ENCODE results near the gene TSHZ1. TPM values are rescaled to one million over a fixed set of nuclear protein-coding genes. Genes with fewer than 3 reads are reported as not detected.

TSHZ1 gene
- total RNA-seq, 2 donors from 2014 or later, result 8.3 to 11.2 TPM

- Histone ChIP-seq H3K36me3 (replicated peaks in 1 of 2; ENCODE audit: insufficient read depth in 1 of 2, low read depth in 2 of 2) (no peaks in the 10 kb centered on the region), H3K4me3 (no peak overlapping the region), H3K4me1 (peaks cover 58% of the 10 kb centered on the region), H3K27ac (peak overlapping the region in 2 of 4 donors; percentile 1 to 82), H3K9me3 (no peaks in the 10 kb centered on the region), H3K27me3 (no peaks in the 10 kb centered on the region)
- no peak for ATAC-seq
- 78 to 89% methylated on average over 4 of the region's 4 CpGs for WGBS, 2 donors
- TF ChIP-seq CTCF (IDR thresholded peaks at IDR 0.05) (no peak), POLR2A (IDR thresholded peaks at IDR 0.05) (no peak)
- intact Hi-C loops (cut with DNase I), result no loop called here
- no peak for DNase-seq
Measured at GRCh38 chr18:75215663-75216062, 5.1 kb downstream of the TSHZ1 start.

- no peak for ATAC-seq
- Histone ChIP-seq H3K36me3 (replicated peaks in 1 of 2; ENCODE audit: insufficient read depth in 1 of 2, low read depth in 2 of 2) (no peaks in the 10 kb centered on the region), H3K27me3 (no peaks in the 10 kb centered on the region), H3K4me1 (peaks cover 61% of the 10 kb centered on the region), H3K4me3 (no peak overlapping the region), H3K27ac (peak overlapping the region in 2 of 4 donors; percentile 7 to 82), H3K9me3 (no peaks in the 10 kb centered on the region)
- no peak for TF ChIP-seq CTCF (IDR thresholded peaks at IDR 0.05)
- TF ChIP-seq POLR2A (IDR thresholded peaks at IDR 0.05), result no peak
- intact Hi-C loops (cut with DNase I), result no loop called here
- no peak for DNase-seq
- WGBS, 2 donors, result 73 to 83% methylated on average over 7 of the region's 7 CpGs
Measured at GRCh38 chr18:75216212-75216910, 5.8 kb downstream of the TSHZ1 start.

GRCh38 chr18:75216911-75217689, 6.5 kb downstream of the TSHZ1 start:
- Histone ChIP-seq H3K4me3 (no peak overlapping the region), H3K27me3 (no peaks in the 10 kb centered on the region), H3K27ac (peak overlapping the region in 2 of 4 donors; percentile 7 to 21), H3K4me1 (peaks cover 61% of the 10 kb centered on the region), H3K9me3 (no peaks in the 10 kb centered on the region), H3K36me3 (replicated peaks in 1 of 2; ENCODE audit: insufficient read depth in 1 of 2, low read depth in 2 of 2) (no peaks in the 10 kb centered on the region)
- 86 to 92% methylated on average over 9 to 10 of the region's 10 CpGs for WGBS, 2 donors
- DNase-seq (no peak), ATAC-seq (no peak)
- no peak for TF ChIP-seq CTCF (IDR thresholded peaks at IDR 0.05)
- no peak for TF ChIP-seq POLR2A (IDR thresholded peaks at IDR 0.05)
- intact Hi-C loops (cut with DNase I), result no loop called here

GRCh38 chr18:75218065-75218923, 7.7 kb downstream of the TSHZ1 start:
- H3K4me3 ChIP-seq, result no peak overlapping the region
- TF ChIP-seq POLR2A (IDR thresholded peaks at IDR 0.05) (no peak), CTCF (IDR thresholded peaks at IDR 0.05) (no peak)
- ATAC-seq (no peak), DNase-seq (no peak)
- intact Hi-C loops (cut with DNase I), result no loop called here
- H3K9me3 ChIP-seq, result no peaks in the 10 kb centered on the region
- 67% methylated on average over 12 of the region's 12 CpGs for WGBS, 2 donors
- no peaks in the 10 kb centered on the region for H3K27me3 ChIP-seq
- H3K4me1 ChIP-seq, result peaks cover 55% of the 10 kb centered on the region
- H3K27ac ChIP-seq, result no peak overlapping the region
- no peaks in the 10 kb centered on the region for H3K36me3 ChIP-seq (replicated peaks in 1 of 2; ENCODE audit: insufficient read depth in 1 of 2, low read depth in 2 of 2)

All from body of pancreas (tissue), 4 donors.